Testis (tissue), 3 donors: ENCODE measurements around the gene LPP. TPM values are rescaled to one million over a fixed set of nuclear protein-coding genes. Genes with fewer than 3 reads are reported as not detected.

Source experiments
- DNase-seq: peaks from one replicate; pipeline ENCODE4 v3.0.0-alpha.2; 2019
- H3K27ac ChIP-seq, 2 donors: fragments of 200-600 bp; sonication (generic); one replicate each; pipeline ENCODE4 v1.5.1; 2019
- H3K27me3 ChIP-seq: fragments of 200-600 bp; sonication (generic); one replicate; pipeline ENCODE4 v1.5.1; 2019
- H3K36me3 ChIP-seq: fragments of 200-600 bp; sonication (generic); one replicate; pipeline ENCODE4 v1.5.1; 2017; ENCODE audit warnings: low read depth; ENCODE audit errors: missing control alignments
- H3K4me1 ChIP-seq: fragments of 200-600 bp; sonication (generic); one replicate; pipeline ENCODE4 v1.5.1; 2019
- H3K4me3 ChIP-seq, 2 donors: fragments of 200-600 bp; sonication (generic); one replicate each; pipeline ENCODE4 v1.5.1; 2017 to 2019
- H3K9me3 ChIP-seq: fragments of 200-600 bp; sonication (generic); one replicate; pipeline ENCODE4 v1.5.1; 2017
- CTCF ChIP-seq, 3 experiments: fragments of 450-650 bp in 2 of 3; fragments of 200-600 bp in 1 of 3; sonication (generic) in 1 of 3; IDR thresholded peaks; one replicate each; pipeline ENCODE4 v1.5.1; 2016 to 2019; ENCODE audit warnings: antibody characterized with exemption in 3 of 3, mild to moderate bottlenecking in 2 of 3, moderate library complexity in 1 of 3
- POLR2A ChIP-seq: fragments of 450-650 bp; IDR thresholded peaks from one replicate; pipeline ENCODE4 v1.6.1; 2017; ENCODE audit warnings: antibody characterized with exemption, mild to moderate bottlenecking, moderate library complexity
- WGBS, 2 donors: methylation state at CpG; one replicate each; pipeline ENCODE4 v1.1.5; 2018; 5-methylcytosine and 5-hydroxymethylcytosine counted together
- intact Hi-C: fragments of 100-400 bp; cut with DNase I; formaldehyde crosslinking; loops from one replicate; pipeline ENCODE4 v1.15.1; 2023; ENCODE audit warnings: low total_unique reads
- polyA plus RNA-seq: library from polyadenylated mRNA; stranded (reverse); fragments of 350-450 nt; fragmentation: Illumina TruSeq; extraction: RNeasy Lipid Tissue Mini Kit (QIAGEN cat#74804); gene quantifications from one replicate; pipeline ENCODE4 v1.2.3, GENCODE V29; 2014; ENCODE audit warnings: low read depth, low replicate concordance; ENCODE audit not compliant: insufficient read depth
- total RNA-seq, 2 donors: library from RNA; depleted of rRNA; stranded (reverse); fragments of >200 nt; gene quantifications; one replicate each; pipeline ENCODE4 v1.2.3, GENCODE V29; 2016

Gene LPP
- total and polyA plus RNA-seq, 3 donors from 2014 or later = 89.9 to 135 (median 132) TPM

- Histone ChIP-seq H3K27ac (no peak overlapping the region), H3K36me3 (no peaks in the 10 kb centered on the region), H3K9me3 (no peaks in the 10 kb centered on the region), H3K4me1 (peaks cover 9% of the 10 kb centered on the region), H3K4me3 (no peak overlapping the region), H3K27me3 (no peaks in the 10 kb centered on the region)
- WGBS, 2 donors = 62 to 67% methylated on average over 2 of the region's 2 CpGs
- DNase-seq = no peak
- intact Hi-C loops = no loop called here
- TF ChIP-seq POLR2A (no peak), CTCF (IDR thresholded peaks at IDR 0.05) (no peak)
These were observed 628.7 kb downstream of the LPP start for GRCh38 chr3:188782613-188783124.

- no peak for TF ChIP-seq CTCF (IDR thresholded peaks at IDR 0.05)
- TF ChIP-seq POLR2A = no peak
- intact Hi-C loops = no loop called here
- WGBS, 2 donors = 86 to 94% methylated on average over 2 of the region's 2 CpGs
- DNase-seq = no peak
- H3K4me1 ChIP-seq = peaks cover 4% of the 10 kb centered on the region
- no peak overlapping the region for H3K4me3 ChIP-seq
- H3K36me3 ChIP-seq = no peaks in the 10 kb centered on the region
- no peak overlapping the region for H3K27ac ChIP-seq
- no peaks in the 10 kb centered on the region for H3K27me3 ChIP-seq
- no peaks in the 10 kb centered on the region for H3K9me3 ChIP-seq
These were observed 632.5 kb downstream of the LPP start for GRCh38 chr3:188786424-188786823.

- Histone ChIP-seq H3K27ac (no peak overlapping the region), H3K36me3 (no peaks in the 10 kb centered on the region), H3K4me1 (no peaks in the 10 kb centered on the region), H3K4me3 (no peak overlapping the region), H3K27me3 (no peaks in the 10 kb centered on the region), H3K9me3 (no peaks in the 10 kb centered on the region)
- DNase-seq = no peak
- TF ChIP-seq CTCF (IDR thresholded peaks at IDR 0.05) (no peak), POLR2A (no peak)
- WGBS, 2 donors = 90% methylated on average over 5 of the region's 5 CpGs
- intact Hi-C loops = no loop called here
These were observed 634.7 kb downstream of the LPP start for GRCh38 chr3:188788621-188789081.

GRCh38 chr3:188789251-188789650 lies 635.3 kb downstream of the LPP start:
- TF ChIP-seq CTCF (IDR thresholded peaks at IDR 0.05) (no peak), POLR2A (no peak)
- H3K27me3 ChIP-seq = no peaks in the 10 kb centered on the region
- no peak overlapping the region for H3K4me3 ChIP-seq
- intact Hi-C loops = no loop called here
- H3K36me3 ChIP-seq = no peaks in the 10 kb centered on the region
- WGBS, 2 donors = 92% methylated on average over 4 of the region's 4 CpGs
- no peak for DNase-seq
- H3K9me3 ChIP-seq = no peaks in the 10 kb centered on the region
- no peak overlapping the region for H3K27ac ChIP-seq
- no peaks in the 10 kb centered on the region for H3K4me1 ChIP-seq

GRCh38 chr3:188791311-188791710 lies 637.4 kb downstream of the LPP start:
- Histone ChIP-seq H3K9me3 (no peaks in the 10 kb centered on the region), H3K4me1 (no peaks in the 10 kb centered on the region), H3K27ac (no peak overlapping the region), H3K4me3 (no peak overlapping the region), H3K36me3 (no peaks in the 10 kb centered on the region), H3K27me3 (no peaks in the 10 kb centered on the region)
- no peak for DNase-seq
- 96 to 98% methylated on average over 4 of the region's 4 CpGs for WGBS, 2 donors
- intact Hi-C loops = no loop called here
- TF ChIP-seq POLR2A = no peak
- no peak for TF ChIP-seq CTCF (IDR thresholded peaks at IDR 0.05)
